Measurements from ENCODE around the gene ZBTB7C.

The ZBTB7C gene

DNA sequence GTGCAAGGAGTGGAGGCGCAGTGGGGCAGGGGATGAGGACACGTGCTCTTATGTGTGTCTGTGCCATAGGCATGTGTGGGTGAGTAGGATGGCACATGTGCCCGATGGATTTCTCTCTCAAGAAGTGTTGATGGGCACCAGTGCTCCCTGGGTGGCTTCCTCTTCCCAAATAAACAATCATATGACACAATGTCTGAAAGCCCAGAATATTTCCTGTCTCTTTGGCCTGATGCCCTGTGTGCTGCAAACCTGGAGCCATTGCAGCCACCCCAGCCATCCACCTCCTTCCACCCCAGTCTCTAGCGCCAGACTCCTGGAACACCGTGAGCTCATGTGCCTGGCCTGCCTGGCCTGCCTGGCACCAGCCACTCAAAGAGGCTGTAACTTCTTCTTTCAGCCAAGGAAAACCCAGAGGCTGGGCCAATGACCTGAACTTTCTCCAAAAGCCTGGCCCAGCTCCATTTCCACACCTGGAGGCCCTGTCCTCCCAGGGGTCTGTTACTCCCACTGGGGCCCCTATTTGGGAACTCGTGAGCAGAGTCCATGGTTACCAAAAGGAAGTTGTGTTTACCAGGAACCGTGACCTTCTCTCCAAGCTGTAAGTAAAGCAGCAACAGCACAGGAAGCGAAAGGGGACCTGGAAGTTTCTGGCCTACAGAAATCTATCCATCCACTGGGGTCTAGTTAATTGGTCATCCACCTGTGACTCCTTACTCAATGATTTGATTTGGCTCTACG is 9.5 kb upstream of the ZBTB7C start:
- DNase-seq (ENCODE audit: low spot score), result no peak

DNA sequence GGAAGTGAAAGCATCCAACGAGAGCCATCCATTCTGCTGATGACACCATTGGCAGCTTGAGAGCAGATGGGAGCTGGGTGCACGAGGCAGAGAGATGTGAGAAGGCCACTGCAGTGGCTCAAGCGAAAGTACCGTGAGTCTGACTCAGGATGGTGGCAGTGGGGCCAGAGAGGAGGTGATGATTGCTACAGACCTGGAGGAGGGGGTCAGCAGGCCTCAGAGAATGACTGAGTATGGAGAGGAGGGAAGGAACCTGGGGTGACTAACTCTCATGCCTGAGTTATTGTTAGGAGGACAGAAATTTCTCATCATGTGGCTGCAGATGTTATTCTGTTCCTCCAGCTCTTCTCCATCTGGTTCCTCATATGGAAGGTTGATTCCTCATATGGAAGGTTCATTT is 8.8 kb upstream of the ZBTB7C start:
- DNase-seq (ENCODE audit: low spot score), result no peak

DNA sequence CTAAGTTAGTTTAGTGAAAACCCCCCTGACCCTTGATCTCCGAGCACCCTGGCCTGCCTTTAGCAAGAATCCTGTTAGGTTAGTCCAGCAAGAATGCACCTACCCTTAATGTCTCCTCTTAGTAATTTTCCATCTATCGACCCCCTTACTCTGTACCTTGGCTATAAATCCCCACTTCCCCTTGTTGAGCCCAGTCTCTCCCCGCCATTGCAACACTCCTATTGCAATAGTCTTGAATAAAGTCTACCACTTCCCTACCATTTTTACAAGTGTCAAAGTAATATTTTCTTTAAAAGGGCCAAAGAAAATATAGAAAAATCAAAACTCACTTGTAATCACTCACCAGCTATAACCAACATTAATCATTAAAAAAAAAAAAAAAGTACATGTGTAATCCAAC is 4.2 kb upstream of the ZBTB7C start:
- DNase-seq (ENCODE audit: low spot score), result no peak

DNA sequence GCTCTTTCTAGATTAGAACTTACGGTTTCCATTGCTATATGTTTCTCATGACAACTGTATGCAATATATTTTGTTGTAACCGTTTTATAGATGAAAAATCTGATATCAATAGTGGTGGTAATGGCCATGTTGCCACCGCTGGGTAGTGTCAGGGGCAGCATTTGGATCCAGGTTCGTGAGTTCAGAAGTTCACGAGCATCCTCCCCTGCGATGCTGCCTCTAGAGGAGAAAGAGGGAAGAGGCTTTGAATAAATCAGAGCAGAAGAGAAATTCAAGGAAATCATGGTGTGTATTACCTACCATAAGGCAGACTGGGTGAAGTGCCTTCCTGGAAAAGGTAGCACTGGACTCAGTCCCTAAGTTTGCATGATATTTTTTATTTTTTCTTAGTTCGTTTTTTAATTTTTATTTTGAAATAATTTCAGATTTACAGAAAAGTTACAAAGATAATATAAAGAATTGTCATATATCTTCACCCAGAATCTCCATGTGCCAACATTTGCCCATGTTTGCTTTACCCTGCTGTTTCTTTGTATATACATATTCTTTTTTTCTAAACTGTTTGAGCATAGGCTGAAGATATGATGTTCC is 3.3 kb upstream of the ZBTB7C start:
- DNase-seq (ENCODE audit: low spot score), result peak; percentile 45

DNA sequence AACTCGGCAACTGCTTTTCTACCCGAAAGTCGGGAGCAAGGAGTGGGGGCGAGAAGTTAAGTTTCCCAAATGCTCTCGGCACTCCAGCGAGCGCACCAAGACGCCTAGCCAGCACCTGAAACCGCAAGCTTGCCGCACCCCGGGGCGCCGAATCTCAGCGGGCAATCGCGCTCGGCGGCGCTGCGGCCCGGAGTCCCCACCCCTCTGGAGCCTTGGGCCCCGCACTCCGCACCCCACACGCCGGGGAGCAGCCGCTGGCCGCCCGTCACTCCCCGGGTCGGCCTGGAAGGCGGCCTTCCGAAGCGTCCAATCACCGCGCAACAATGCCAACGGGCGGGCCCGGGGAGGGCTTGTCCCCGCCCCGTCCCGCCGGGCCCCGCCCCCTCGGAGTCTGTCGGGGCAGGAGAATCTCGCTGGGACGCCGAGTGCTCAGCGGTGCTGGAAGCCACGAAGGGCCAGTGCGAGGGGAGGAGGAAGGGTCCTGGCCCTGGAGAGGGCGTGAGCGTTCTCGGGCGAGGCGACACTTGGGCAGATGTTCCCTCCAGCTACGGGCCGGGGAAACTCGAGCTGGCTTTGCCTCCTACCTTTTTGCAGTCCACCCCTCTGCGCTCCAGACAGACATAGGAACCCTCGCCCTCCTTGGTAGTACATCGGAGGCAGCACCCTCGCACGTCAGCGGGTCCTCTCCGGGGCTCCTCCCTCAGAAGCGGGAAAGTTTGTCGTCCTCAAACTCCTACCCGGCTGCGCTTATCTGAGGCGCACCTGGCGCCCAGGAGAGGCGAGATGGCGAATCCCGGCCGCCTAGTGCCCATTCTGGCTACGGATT is 1.1 kb upstream of the ZBTB7C start:
- DNase-seq (ENCODE audit: low spot score), result peak; percentile 97

DNA sequence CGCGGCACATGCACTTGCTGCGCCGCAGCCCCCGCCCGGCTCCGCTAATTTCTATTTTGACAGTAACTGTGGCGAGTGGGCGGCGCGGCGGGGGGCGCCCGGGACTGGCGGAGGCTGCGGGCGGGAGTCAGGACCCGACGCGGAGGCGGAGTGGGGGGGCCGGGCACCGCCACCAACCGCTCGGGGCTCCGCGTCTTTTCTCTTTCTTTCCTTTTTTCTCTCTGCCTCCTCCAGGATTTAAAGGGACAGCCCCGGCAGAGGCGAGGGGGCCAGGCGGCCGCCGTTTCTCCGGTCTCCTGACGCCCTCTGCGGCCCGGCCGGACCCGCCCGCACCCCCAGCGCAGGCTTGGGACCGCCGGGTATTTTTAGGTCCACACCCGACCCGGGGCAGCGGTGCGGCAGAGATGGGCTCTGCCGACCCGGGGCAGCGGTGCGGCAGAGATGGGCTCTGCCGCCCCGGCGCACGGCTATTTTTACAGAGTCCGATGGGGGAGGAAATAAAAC is 460 bp upstream of the ZBTB7C start:
- DNase-seq (ENCODE audit: low spot score), result peak; percentile 13

DNA sequence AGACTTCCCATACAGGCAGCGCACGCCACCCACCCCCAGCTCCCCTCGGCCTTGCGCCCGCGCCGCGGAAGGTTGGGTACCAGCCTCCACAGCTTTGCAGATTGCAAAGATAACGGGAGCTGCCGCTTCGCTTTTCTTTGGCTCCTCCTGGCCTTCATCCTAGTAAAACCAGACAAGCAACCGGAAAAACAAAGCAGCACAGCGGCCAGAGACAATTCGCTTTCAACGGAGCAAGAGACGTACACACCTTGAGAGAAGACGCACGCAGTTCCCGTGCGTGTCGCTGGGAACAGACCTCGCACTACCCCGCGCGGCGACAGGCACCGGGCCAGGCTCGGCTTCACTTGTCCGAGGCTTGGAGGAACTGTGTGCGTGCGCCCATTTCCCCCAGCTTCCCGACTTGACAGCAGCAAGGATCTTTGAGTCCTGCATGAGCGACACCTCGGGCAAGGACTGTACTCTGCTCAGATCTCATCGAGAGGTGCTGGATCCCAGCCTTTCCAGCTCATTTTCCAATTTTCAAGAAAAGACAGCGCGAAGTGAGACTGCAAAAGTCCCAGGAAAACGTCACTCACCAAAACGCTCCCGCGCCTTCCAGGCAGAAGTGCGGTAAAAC is 964 bp downstream of the ZBTB7C start:
- no peak for DNase-seq (ENCODE audit: low spot score)

DNA sequence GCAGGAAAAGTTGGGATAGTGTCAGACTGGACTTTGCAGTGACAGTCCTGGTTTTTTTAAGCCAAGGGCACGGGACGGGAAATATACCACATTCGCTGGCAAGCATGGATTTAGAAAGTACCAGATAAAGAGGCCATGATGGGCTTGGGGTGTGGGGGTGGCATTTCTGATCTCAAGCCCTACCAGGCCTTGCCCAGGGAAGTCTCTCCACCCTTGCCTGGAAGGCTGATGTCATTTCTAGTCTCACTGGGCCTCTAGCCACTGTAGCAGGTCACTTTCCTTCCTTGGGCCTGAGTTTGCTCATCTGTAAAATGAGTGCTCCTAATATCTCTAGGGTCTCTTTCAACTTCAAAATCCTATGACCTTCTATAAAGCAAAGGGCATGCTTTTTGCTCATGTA is 1.8 kb downstream of the ZBTB7C start:
- DNase-seq (ENCODE audit: low spot score), result no peak

DNA sequence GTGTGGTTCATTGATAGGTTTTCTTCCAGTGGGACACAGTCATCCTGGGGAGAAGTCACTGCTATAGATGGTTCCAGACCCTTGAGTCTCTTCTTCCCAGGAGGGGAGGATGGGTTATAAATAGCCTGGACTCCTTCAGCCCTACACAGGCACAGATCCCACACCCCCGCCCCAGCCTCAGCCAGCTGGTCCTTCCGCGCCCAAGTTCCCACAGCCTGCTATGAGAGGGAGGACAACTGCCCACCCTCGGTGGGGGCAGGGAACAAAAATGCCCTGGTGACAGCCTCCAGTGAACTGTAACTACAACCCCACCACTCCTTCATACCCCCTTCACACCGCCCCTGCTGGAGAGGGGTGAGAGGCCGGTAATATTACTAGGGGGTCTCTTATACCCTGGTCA is 3.2 kb downstream of the ZBTB7C start:
- no peak for DNase-seq (ENCODE audit: low spot score)

DNA sequence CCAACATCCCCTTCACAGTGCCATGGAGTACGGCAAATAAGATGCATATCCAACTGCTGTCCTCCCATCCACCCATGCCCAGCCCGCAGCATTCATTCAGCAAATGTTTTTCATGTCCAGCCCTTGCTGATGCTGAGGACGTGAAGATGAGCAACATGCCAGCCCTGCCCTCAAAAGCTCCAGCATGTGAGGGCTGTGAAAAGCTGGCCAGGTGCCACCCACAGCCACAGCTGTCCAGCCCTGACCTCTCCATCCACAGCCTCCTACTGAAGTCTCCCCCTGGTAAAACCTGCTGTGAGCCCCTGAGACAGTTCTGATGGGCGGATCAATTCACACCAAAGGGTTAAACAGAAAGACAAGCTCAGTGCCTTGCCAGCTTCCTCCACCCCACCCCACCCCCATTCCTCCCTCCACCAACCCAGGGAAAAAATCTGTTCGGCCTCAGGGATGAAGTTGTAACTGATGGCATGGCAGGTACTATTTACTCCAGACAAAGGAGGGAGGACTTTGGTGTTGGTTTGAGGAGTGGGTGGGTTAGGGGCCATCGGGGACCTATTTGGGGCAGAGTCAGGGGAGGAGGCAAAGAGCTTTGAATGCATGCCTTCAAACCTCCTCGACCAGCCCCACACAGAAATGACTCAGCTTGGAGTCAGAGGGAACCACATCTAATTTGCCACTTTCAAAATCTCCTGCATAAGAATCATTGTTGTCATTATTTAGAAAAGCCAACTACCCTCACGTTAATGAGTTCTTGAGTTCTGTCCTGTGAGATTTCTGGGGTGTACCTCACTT is 4.3 kb downstream of the ZBTB7C start:
- peak; percentile 73 for DNase-seq (ENCODE audit: low spot score)

DNA sequence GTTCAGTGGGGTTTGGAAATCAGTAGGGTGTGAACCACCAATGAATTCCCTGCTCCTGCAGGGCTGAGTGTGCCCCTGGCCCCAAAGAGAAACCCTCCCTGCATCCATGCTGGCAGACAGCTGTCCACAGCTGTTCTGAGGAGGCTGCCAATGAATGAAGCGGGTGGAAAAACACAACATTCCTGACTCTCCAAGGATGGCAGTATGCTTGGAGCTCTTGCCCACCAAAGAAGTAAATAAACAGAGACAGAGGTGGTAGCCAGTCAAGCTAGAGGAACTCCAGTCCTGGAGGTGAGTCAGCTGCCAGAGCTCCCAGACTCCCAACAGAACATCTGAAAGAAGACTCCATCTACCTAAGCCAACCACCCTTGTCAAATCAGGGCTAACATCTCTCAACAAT is 6.2 kb downstream of the ZBTB7C start:
- peak; percentile 22 for DNase-seq (ENCODE audit: low spot score)

DNA sequence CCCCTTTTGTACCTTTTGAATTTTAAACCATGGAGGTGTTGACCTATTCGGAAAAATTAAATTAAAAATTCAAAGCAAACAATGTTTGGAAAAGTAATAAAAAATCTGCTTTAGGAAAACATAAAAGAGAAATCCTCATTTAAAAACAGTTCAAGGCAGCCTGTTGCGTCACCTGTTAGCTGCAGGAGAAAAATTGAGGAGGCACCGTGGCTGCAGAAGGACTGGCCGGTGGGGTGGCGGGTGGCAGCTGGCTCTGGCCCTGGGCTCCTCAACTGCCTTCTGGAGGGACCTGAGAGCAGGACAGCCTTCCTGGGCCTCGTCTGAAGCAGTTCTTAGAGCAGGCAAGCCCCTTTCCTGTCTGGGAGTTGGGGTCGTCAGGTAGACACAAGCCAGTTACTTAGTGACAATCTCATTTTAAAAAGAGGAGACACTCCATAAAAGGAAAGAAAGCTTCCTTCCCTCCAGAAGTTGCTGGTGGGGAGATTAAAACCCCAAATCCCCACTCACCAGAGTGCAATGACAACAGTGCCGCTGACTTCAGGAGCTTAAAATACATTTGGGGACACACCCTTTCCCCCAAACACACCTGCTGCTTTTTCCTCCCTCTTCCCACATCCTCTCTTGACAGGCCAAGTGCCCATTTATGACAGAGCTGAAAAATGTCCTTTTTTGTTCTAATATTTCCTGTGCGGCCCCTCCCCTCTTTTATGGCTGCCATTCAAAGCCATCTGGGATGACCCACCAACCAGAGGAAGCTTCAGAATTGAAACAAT is 9.7 kb downstream of the ZBTB7C start:
- no peak for DNase-seq (ENCODE audit: low spot score)

DNA sequence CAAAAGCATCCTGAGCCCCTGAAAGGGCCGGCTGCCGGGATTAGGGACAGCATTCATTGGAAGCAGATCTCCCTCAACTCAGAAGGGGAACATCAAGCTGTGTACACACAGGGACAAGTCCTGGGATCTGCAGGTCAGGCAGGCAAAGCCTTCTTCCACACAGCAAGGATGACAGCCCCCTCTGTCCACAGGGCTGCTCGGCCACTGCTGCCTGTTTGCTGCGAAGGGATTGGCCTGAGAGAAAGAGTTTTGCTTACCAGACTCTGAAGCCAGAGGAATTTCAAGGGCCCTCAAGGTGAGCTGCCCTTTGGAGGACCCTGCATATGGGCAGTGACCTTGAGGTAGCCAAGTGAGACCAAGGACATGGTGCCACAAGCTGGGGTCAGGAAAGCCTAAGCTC is 11.1 kb downstream of the ZBTB7C start:
- DNase-seq (ENCODE audit: low spot score), result no peak

DNA sequence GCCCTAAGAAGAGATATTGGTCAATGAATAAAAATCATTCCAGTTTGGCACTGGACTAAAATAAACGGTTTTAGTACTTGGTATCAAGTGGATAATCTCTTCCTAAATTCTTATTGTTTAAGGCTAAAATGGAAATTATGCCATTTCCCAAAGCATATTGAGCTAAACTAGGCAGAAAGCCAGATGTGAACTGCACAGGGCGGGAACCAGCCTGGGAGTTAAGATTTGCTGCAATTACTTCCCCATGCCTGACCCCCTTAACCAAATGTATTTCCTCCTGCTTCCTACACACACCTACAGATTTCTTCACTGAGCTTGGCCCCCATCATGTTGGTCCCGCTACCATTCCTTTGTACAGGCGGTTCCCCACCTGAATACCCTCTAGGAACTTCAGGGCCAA is 12.2 kb downstream of the ZBTB7C start:
- no peak for DNase-seq (ENCODE audit: low spot score)

DNA sequence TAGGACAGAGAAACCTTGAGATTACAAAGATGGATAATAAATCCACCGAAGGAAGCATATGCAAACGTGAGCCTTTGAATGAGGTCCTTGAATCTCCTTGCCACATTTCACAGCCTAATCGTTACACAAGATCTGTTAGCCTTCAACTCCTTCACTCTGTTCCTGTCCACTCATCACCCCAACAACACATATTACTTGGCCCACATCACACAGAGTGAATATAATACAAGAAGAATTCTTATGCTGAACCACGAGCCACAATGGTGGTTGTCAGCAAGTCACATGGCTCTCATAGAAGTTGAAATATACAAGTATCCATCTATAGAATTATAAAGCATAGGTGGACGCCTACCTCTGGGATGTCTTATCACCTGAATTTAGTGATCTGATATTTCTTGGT is 12.6 kb downstream of the ZBTB7C start:
- DNase-seq (ENCODE audit: low spot score), result no peak

DNA sequence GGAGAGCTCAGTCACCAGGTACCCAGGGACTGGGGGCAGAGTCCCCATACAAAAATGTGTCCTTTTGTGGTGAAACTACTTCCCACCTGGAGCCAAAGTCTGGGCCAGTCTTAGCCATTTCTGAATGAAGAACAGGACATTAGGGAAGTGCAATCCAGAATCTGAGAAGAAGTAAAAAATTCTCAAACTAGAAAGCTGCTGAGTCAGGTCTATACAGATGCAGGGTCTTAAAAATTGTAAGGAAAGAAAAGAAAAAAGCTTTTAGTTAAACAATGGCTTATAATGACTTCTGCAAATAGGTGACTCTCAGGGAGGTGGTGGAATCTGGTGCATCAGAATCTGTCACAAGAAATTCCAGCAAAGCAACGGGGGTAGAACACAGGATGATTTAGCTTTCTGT is 13.5 kb downstream of the ZBTB7C start:
- DNase-seq (ENCODE audit: low spot score), result no peak

DNA sequence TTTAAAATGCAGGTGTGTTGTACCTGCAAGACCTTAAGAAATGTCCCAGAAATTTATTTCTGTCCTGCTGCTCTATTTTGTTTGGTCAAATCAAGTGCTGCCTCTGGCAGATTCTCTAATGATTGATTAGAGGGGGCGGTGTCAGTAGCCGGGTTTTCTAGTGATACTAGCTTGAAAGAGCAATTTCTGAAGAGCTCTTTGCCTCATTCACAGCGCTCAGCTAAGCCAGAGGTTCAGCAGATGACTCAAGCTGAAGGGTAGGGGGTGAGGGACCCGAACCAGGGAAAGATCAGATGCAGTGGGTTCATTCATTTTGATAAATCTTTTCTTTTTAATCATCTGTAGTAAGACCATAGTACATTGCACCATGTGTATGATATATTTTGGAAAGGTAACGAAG is 15.0 kb downstream of the ZBTB7C start:
- no peak for DNase-seq (ENCODE audit: low spot score)

DNA sequence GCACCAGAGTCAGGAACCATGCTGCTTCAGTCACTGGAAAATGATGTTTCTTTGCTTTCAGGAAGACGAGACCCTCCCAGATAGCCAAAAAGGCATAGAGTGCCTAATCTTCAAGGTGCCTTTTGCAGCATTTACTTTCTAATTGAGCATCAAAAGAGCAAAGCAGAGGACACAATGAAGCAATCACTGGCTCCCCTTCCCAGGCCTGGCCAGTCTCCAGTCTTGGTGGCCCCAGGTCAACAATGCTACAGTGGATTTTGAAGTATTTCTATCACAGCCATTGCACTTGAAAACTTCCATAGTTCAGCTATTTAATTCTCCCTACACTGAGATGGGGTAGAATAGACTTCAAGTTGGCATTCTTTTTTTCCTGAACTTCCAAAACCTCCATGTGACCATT is 15.4 kb downstream of the ZBTB7C start:
- DNase-seq (ENCODE audit: low spot score), result no peak

DNA sequence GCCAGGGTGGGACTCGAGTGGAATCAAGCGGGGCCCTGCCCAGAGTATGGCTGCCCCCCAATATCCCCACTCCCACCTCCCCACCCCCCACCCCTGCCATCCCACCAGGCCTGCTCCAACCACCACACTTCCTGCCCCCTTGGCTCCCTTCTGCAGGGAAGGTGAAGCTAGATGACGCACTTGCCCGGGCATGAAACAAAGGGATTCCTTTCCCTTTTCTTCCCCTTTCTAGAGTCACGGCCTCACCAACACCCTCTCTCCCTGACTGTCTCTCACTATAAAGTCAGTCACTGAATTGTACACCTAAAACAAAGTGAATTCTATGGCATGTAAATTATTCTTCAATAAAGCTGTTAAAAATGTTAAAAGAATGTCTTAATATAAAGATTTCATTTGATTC is 16.0 kb downstream of the ZBTB7C start:
- DNase-seq (ENCODE audit: low spot score), result no peak

DNA sequence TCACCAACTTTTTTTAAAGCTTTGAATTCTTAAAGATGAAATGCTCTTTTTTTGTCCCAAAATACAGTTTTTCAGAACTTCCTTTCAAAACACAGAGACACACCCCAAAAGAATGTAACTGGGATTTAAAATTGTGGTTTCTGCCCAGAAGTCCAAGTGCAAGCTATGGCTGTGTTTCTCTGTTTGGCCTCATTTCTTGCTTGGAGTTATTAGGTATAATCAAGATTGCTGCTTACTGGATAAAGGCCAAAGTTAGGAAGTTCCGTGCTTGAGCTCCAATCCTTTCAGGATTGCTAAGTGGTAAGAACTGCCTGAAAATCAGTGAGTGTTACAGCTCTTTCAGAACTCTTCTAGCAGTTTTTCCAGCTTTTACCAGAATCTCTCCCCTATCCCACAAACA is 16.9 kb downstream of the ZBTB7C start:
- DNase-seq (ENCODE audit: low spot score), result peak; percentile 31

DNA sequence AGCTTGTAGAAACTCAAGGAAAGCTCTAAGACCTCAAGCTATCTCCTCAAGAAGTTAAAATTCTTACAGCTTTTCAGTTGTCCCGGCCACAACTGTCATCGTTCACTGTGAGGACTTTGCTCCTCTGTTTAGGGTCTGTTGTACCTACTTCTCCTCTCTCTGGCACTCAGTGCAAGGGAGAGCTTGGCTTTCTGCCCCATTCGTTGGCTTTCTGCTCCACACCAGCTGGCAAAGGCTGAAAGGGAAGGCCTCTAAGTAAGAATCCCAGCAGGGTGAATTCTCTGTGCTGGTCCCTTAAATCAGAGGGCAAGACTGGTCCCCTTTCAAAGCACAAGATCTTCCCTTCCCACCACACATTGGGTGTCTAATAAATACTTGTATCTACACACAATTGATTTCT is 17.3 kb downstream of the ZBTB7C start:
- no peak for DNase-seq (ENCODE audit: low spot score)
